Subcutaneous adipose tissue (tissue), 4 donors: ENCODE results near the gene UBE2N. TPM values are rescaled to one million over a fixed set of nuclear protein-coding genes. Genes with fewer than 3 reads are reported as not detected.

ENCODE experiments used
- CTCF ChIP-seq: fragments of 450-650 bp; IDR thresholded peaks from one replicate; pipeline ENCODE4 v1.5.1; 2016; ENCODE audit warnings: low read depth, mild to moderate bottlenecking, control low read depth, antibody characterized with exemption, moderate library complexity
- total RNA-seq, 4 donors: library from RNA; depleted of rRNA; stranded (reverse); fragments of >200 nt; gene quantifications; one replicate each; pipeline ENCODE4 v1.1.0, GENCODE V29; 2016

Gene UBE2N
- total RNA-seq, 4 donors from 2014 or later: 20.7 to 65.9 (median 22.4) TPM

- TF ChIP-seq CTCF: no peak
These were observed 929 bp upstream of the UBE2N start for GRCh38 chr12:93442411-93443340.

DNA sequence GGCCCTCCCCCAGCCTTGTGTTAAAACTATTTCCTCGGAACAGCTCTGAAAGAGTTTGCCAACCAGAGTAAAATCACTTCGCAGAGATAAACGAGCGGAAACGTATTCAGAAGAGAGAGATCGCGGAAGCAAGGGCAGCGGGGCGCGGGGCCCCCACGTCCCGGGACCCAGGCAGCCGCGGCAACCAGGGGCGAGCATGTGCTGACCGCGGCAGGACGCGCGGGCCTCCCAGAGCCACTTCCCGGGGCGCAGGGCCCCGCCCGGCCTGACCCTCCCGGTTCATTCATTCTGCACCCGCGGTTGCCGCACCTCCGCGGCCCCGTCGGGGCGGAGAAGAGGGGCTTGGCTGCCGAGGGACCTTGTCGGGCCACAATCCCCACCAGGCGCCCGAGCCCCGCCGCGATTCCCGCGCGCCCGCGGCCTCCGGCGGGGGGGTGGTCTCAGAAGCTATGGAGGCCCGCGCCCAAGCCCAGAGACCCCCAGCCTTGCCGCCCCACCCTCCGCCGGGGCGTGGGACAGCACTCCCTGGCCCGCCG, 598 bp downstream of the UBE2N start:
- TF ChIP-seq CTCF: no peak

DNA sequence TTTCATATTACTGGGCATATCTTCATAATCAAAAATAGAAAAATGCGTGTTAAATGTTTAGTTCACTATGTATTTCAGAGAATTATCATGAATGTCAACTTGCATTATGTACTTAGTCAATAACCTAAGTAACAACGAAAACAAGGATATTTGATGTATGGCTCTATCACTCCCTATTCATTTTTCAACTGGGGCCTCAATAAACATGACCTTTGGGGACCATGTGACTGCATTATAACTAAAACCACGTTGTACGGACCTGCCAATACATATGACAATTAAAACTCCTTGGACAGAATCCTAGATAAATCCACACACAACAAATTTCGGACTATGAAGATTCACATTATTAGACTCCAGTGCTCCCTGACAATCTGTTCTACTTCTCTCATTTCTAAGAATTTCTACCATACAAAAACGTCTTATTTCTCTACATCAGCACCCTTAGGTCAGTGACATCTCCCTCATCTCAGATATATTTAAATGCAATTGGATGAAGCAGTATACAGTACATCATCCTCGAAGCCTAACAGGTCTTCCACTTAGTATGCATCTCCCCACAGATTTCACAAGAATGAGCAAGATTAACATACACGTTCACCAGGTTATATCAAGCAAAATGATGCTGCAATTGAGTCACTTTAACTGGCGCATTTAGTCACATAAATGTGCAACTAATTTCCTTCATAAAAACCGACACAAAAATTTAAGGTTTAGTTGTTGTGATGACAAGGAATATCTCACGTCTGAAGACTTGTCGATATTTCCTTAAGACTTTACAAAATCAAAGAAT, 1.5 kb downstream of the UBE2N start:
- TF ChIP-seq CTCF: no peak

DNA sequence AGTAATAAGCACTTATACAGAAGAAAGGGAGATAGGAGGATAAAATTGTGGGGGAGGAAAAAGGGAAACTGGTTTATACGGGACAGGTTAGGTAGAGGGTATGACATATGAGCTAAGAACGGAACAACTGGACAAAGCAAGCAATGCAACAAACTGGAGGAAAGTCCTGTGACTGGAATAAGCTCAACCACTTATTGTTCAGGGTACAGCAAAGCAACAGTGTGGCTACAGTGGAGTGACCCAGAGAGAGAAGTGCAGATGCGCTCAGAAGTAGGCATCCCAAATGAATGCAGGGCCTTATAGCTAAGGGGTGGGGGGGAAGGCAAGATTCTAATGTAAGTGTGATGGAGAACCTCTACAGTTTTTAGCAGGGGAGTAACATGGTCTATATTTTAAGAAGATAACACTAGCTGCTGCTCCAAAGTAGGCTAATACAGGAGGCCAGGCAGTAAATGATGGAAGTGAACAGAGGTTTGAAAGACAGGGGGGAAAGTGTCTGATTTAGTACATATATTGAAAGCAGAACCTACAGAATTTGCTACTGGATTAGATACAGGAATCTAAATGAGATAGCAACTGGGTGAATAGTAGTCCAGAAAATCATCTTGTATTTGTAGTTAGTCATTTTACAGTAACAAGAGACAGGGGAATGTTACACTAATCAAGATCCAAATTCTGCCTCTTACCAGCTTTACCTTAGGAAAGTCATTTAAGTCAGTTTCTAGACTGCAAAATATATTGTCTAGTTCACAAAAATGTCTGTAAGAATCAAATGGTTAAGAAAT, 3.3 kb downstream of the UBE2N start:
- TF ChIP-seq CTCF: no peak

DNA sequence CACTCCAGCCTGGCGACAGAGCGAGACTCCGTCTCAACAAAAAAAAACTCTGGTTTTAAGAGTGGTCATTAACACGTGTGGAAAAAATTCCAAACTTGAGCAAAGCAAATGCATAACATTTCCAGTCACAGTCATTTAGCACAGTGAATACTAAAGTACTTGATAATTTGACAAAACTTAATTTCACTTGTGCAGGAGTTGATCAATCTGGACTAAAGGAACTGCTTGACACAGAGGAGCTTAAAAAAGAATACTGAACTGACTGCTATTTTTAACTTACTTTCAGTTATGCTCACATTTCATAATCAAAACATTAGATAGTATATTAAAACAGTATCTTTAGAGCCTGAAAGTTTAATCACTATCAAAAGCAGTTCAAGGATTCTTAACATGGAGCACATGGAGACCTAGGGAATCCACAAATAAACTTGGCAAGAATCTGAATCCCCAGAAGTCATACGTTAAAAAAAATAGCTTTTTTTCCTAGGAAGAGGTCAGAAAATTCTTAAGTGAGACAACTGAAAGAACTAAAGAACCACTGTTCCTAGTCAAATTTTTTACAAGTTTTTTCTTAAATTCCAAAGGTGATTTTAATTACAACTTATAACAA, 7.4 kb downstream of the UBE2N start:
- no peak for TF ChIP-seq CTCF

DNA sequence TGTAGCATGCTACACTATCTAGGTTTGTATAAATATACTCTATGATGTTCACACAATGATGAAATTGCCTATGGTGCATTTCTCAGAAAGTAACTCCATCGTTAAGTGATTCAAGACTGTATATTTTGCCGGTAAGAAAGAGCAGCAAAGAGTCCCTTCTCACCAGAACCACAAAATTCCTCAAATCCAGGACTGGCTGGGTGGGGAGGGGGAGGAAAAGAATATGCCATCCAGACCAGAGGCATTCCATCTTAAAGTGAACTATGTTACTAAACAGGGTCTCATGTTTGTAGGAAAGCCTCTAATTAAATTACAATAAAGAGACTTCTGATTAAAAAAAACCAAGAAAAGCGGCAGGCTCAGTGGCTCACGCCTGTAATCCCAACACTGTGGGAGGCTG, 11.5 kb downstream of the UBE2N start:
- TF ChIP-seq CTCF: no peak
